DOHH2 (cell line): ENCODE data around the gene POP5.

Experiments
- H3F3A ChIP-seq: fragments of 200-600 bp; sonication (generic), shearing (Covaris generic); 2 replicates; pipeline ENCODE4 v1.6.0; 2016; ENCODE audit warnings: antibody characterized with exemption, mild to moderate bottlenecking; ENCODE audit not compliant: control insufficient read depth, insufficient read depth
- H3K27ac ChIP-seq: fragments of 200-600 bp; sonication (generic); 2 replicates; pipeline ENCODE4 v1.5.1; 2014; ENCODE audit warnings: low read depth, mild to moderate bottlenecking, low read length, moderate library complexity
- H3K27me3 ChIP-seq: fragments of 200-600 bp; sonication (generic); 2 replicates; pipeline ENCODE4 v1.6.1; 2014; ENCODE audit warnings: mild to moderate bottlenecking, low read length, mixed read lengths; ENCODE audit not compliant: control insufficient read depth
- H3K36me3 ChIP-seq: fragments of 200-600 bp; sonication (generic); 2 replicates; pipeline ENCODE4 v1.6.1; 2014; ENCODE audit warnings: mild to moderate bottlenecking, low read length, moderate library complexity, mixed read lengths; ENCODE audit not compliant: control insufficient read depth
- H3K4me1 ChIP-seq: fragments of 200-600 bp; sonication (generic); 2 replicates; pipeline ENCODE4 v1.6.1; 2014; ENCODE audit warnings: mild to moderate bottlenecking, low read length, mixed read lengths; ENCODE audit not compliant: control insufficient read depth
- H3K4me2 ChIP-seq: fragments of 200-600 bp; sonication (generic); 2 replicates; pipeline ENCODE4 v1.6.0; 2014; ENCODE audit warnings: mild to moderate bottlenecking, low read length, moderate library complexity
- H3K4me3 ChIP-seq: fragments of 200-600 bp; sonication (generic); 2 replicates; pipeline ENCODE4 v1.5.1; 2014; ENCODE audit warnings: mild to moderate bottlenecking, low read length, mixed read lengths
- H3K79me2 ChIP-seq: fragments of 200-600 bp; sonication (generic); 2 replicates; pipeline ENCODE4 v1.6.1; 2014; ENCODE audit warnings: mild to moderate bottlenecking, low read length, mixed read lengths; ENCODE audit not compliant: control insufficient read depth
- H3K9me2 ChIP-seq: fragments of 200-600 bp; sonication (generic); replicated peaks from 2 replicates; pipeline ENCODE4 v1.6.1; 2014; ENCODE audit warnings: mild to moderate bottlenecking, low read length, mixed read lengths; ENCODE audit not compliant: control insufficient read depth
- H3K9me3 ChIP-seq: fragments of 200-600 bp; sonication (generic); 2 replicates; pipeline ENCODE4 v1.6.1; 2014; ENCODE audit warnings: antibody characterized with exemption, low read length, mixed read lengths; ENCODE audit not compliant: control insufficient read depth, insufficient read depth
- H4K20me1 ChIP-seq: fragments of 200-600 bp; sonication (generic); 2 replicates; pipeline ENCODE4 v1.6.0; 2014; ENCODE audit warnings: low read depth, mild to moderate bottlenecking, antibody characterized with exemption, low read length, moderate library complexity; ENCODE audit not compliant: control insufficient read depth, insufficient read depth
- CTCF ChIP-seq: fragments of 200-600 bp; sonication (generic); IDR thresholded peaks from one replicate; pipeline ENCODE4 v1.5.1; 2014; ENCODE audit warnings: antibody characterized with exemption, mild to moderate bottlenecking, low read depth, low read length; ENCODE audit not compliant: poor library complexity, severe bottlenecking
- EZH2phosphoT487 ChIP-seq: fragments of 200-600 bp; sonication (generic); IDR thresholded peaks from 2 replicates; pipeline ENCODE4 v1.6.1; 2017; ENCODE audit warnings: borderline replicate concordance, mild to moderate bottlenecking, antibody characterized with exemption, low read length, moderate library complexity, mixed read lengths

Gene POP5

GRCh38 chr12:120599672-120600552 lies 18.7 kb upstream of the POP5 start:
- no peaks in the 10 kb centered on the region for H3K36me3 ChIP-seq
- no peaks in the 10 kb centered on the region for H3K9me2 ChIP-seq
- H3K79me2 ChIP-seq, result no peaks in the 10 kb centered on the region
- H4K20me1 ChIP-seq, result no peaks in the 10 kb centered on the region
- TF ChIP-seq EZH2phosphoT487 (no peak), CTCF (no peak)
- no peak overlapping the region for H3K4me3 ChIP-seq
- no peaks in the 10 kb centered on the region for H3K9me3 ChIP-seq
- H3K4me2 ChIP-seq, result no peak overlapping the region
- H3F3A ChIP-seq, result no peaks in the 10 kb centered on the region
- peaks cover 29% of the 10 kb centered on the region for H3K27me3 ChIP-seq
- H3K27ac ChIP-seq, result no peak overlapping the region
- no peaks in the 10 kb centered on the region for H3K4me1 ChIP-seq

- Histone ChIP-seq H3K4me3 (no peak overlapping the region), H3K79me2 (no peaks in the 10 kb centered on the region), H3F3A (no peaks in the 10 kb centered on the region), H4K20me1 (no peaks in the 10 kb centered on the region), H3K9me2 (no peaks in the 10 kb centered on the region), H3K9me3 (no peaks in the 10 kb centered on the region), H3K4me1 (no peaks in the 10 kb centered on the region), H3K27ac (no peak overlapping the region), H3K4me2 (no peak overlapping the region), H3K27me3 (peaks cover 29% of the 10 kb centered on the region), H3K36me3 (no peaks in the 10 kb centered on the region)
- TF ChIP-seq EZH2phosphoT487, result no peak
- no peak for TF ChIP-seq CTCF
Measured at GRCh38 chr12:120598674-120599463, 17.7 kb upstream of the POP5 start.

- Histone ChIP-seq H3K27ac (no peak overlapping the region), H3K9me2 (no peaks in the 10 kb centered on the region), H3K4me3 (no peak overlapping the region), H3K27me3 (peaks cover 29% of the 10 kb centered on the region), H3K36me3 (no peaks in the 10 kb centered on the region), H3F3A (no peaks in the 10 kb centered on the region), H3K79me2 (no peaks in the 10 kb centered on the region), H3K9me3 (no peaks in the 10 kb centered on the region), H4K20me1 (no peaks in the 10 kb centered on the region), H3K4me1 (no peaks in the 10 kb centered on the region), H3K4me2 (no peak overlapping the region)
- TF ChIP-seq EZH2phosphoT487, result no peak
- TF ChIP-seq CTCF, result no peak
Measured at GRCh38 chr12:120597861-120598260, 16.7 kb upstream of the POP5 start.
